SU-DHL-6 (cell line): ENCODE measurements around the gene EPHA5.

Experiments
- EZH2phosphoT487 ChIP-seq: fragments of 200-600 bp; sonication (generic), shearing (Covaris generic); conservative IDR thresholded peaks from 2 replicates; pipeline ENCODE4 v1.6.1; 2018; ENCODE audit warnings: mild to moderate bottlenecking, antibody characterized with exemption, low read length, moderate library complexity, mixed read lengths
- TF ChIP-seq, protein P1 (sequence below): fragments of 200-600 bp; sonication (generic); IDR thresholded peaks from one replicate; pipeline ENCODE4 v1.5.1; 2017; ENCODE audit warnings: antibody characterized with exemption, mild to moderate bottlenecking, low read length, moderate library complexity; ENCODE audit not compliant: insufficient read depth, poor library complexity, severe bottlenecking

DNA sequence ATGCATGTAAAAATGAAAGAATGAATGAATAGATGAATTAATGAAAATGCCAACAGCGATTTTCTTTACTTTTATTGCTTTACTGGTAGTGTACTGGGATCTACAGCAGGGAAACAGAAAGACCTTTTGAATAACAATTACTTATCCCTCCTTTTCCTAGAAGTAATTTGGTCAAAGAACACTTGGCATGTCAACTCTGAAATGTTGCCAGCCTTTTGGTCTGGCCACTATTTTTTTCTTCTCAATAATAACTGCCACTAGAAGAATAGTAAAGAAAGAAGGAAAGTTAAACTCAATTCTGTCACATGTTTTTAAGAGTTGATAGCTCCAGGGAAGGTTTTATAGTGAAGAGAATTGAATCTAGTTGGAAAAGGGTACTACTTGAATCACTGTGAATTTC lies 52.9 kb downstream of the EPHA5 start:
- TF ChIP-seq EZH2phosphoT487: no peak
- TF ChIP-seq, protein P1, sequence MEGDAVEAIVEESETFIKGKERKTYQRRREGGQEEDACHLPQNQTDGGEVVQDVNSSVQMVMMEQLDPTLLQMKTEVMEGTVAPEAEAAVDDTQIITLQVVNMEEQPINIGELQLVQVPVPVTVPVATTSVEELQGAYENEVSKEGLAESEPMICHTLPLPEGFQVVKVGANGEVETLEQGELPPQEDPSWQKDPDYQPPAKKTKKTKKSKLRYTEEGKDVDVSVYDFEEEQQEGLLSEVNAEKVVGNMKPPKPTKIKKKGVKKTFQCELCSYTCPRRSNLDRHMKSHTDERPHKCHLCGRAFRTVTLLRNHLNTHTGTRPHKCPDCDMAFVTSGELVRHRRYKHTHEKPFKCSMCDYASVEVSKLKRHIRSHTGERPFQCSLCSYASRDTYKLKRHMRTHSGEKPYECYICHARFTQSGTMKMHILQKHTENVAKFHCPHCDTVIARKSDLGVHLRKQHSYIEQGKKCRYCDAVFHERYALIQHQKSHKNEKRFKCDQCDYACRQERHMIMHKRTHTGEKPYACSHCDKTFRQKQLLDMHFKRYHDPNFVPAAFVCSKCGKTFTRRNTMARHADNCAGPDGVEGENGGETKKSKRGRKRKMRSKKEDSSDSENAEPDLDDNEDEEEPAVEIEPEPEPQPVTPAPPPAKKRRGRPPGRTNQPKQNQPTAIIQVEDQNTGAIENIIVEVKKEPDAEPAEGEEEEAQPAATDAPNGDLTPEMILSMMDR: no peak
